ENCODE measurements around the gene MSL1. TPM values are rescaled to one million over a fixed set of nuclear protein-coding genes. Genes with fewer than 3 reads are reported as not detected.

MSL1 gene
- total and polyA plus RNA-seq, 2 of the 13 experiments (the other 11 are each of a cell fraction or from before 2014, with no cell fraction given) = 63.8 to 88.5 TPM

DNA sequence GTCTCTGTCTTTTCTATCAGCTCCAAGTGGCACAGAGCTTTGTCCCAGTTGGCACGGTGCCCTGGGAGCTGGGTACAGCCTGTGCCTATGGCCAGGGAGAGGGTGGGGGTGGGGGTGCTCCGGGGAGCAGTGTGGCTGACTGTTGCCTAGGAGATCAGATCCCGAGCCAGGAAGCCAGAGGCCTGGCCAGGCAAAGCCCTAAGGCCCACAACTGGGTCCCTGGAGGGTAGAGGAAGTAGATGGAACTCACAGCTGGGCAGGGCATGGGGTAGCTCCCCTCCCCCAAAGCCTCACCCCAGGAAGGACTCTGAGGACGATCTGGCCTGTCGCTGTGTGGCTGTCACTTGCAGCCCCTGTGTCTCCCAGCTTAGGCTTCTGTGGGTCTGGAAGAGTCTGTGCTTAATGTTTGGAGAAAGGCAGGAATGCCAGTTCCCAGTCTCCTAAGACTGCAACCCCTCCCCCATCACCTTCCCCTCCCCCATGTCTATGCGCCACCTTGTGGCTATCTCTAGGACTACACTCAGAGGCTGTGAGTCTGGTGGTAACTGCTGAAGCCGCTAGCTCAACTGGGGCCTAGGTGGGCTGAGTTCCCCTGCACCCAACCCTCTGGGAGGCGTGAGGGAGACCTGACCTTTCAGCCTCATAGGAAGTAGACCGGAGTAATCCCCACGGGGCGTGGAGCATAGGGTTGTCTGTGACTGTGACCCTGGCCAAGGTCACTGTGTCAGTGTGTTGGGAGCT lies 46.4 kb upstream of the MSL1 start (continued):
- TF ChIP-seq, protein P1, sequence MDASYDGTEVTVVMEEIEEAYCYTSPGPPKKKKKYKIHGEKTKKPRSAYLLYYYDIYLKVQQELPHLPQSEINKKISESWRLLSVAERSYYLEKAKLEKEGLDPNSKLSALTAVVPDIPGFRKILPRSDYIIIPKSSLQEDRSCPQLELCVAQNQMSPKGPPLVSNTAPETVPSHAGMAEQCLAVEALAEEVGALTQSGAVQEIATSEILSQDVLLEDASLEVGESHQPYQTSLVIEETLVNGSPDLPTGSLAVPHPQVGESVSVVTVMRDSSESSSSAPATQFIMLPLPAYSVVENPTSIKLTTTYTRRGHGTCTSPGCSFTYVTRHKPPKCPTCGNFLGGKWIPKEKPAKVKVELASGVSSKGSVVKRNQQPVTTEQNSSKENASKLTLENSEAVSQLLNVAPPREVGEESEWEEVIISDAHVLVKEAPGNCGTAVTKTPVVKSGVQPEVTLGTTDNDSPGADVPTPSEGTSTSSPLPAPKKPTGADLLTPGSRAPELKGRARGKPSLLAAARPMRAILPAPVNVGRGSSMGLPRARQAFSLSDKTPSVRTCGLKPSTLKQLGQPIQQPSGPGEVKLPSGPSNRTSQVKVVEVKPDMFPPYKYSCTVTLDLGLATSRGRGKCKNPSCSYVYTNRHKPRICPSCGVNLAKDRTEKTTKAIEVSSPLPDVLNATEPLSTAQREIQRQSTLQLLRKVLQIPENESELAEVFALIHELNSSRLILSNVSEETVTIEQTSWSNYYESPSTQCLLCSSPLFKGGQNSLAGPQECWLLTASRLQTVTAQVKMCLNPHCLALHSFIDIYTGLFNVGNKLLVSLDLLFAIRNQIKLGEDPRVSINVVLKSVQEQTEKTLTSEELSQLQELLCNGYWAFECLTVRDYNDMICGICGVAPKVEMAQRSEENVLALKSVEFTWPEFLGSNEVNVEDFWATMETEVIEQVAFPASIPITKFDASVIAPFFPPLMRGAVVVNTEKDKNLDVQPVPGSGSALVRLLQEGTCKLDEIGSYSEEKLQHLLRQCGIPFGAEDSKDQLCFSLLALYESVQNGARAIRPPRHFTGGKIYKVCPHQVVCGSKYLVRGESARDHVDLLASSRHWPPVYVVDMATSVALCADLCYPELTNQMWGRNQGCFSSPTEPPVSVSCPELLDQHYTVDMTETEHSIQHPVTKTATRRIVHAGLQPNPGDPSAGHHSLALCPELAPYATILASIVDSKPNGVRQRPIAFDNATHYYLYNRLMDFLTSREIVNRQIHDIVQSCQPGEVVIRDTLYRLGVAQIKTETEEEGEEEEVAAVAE (CRISPR knock-in tag; IDR thresholded peaks at IDR 0.05; ENCODE audit: borderline replicate concordance) = peak; percentile 65; the same call in 1 of the 2 replicates
- TF ChIP-seq ZNF235 (CRISPR knock-in tag; IDR thresholded peaks at IDR 0.05; ENCODE audit: borderline replicate concordance) = no peak
- no peak for TF ChIP-seq RNF2 (conservative IDR thresholded peaks at IDR 0.05; ENCODE audit: low read depth)
- TF ChIP-seq FOSL2 (CRISPR knock-in tag; IDR thresholded peaks at IDR 0.05) = peak; percentile 24; the same call in 1 of the 2 replicates
- TF ChIP-seq STAG1 (CRISPR knock-in tag; IDR thresholded peaks at IDR 0.05) = peak; percentile 56
- TF ChIP-seq RXRB (CRISPR knock-in tag; IDR thresholded peaks at IDR 0.05; ENCODE audit: borderline replicate concordance) = peak; percentile 60; the same call in 1 of the 2 replicates
- TF ChIP-seq, protein P2, sequence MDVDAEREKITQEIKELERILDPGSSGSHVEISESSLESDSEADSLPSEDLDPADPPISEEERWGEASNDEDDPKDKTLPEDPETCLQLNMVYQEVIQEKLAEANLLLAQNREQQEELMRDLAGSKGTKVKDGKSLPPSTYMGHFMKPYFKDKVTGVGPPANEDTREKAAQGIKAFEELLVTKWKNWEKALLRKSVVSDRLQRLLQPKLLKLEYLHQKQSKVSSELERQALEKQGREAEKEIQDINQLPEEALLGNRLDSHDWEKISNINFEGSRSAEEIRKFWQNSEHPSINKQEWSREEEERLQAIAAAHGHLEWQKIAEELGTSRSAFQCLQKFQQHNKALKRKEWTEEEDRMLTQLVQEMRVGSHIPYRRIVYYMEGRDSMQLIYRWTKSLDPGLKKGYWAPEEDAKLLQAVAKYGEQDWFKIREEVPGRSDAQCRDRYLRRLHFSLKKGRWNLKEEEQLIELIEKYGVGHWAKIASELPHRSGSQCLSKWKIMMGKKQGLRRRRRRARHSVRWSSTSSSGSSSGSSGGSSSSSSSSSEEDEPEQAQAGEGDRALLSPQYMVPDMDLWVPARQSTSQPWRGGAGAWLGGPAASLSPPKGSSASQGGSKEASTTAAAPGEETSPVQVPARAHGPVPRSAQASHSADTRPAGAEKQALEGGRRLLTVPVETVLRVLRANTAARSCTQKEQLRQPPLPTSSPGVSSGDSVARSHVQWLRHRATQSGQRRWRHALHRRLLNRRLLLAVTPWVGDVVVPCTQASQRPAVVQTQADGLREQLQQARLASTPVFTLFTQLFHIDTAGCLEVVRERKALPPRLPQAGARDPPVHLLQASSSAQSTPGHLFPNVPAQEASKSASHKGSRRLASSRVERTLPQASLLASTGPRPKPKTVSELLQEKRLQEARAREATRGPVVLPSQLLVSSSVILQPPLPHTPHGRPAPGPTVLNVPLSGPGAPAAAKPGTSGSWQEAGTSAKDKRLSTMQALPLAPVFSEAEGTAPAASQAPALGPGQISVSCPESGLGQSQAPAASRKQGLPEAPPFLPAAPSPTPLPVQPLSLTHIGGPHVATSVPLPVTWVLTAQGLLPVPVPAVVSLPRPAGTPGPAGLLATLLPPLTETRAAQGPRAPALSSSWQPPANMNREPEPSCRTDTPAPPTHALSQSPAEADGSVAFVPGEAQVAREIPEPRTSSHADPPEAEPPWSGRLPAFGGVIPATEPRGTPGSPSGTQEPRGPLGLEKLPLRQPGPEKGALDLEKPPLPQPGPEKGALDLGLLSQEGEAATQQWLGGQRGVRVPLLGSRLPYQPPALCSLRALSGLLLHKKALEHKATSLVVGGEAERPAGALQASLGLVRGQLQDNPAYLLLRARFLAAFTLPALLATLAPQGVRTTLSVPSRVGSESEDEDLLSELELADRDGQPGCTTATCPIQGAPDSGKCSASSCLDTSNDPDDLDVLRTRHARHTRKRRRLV (CRISPR knock-in tag; IDR thresholded peaks at IDR 0.05) = no peak
- TF ChIP-seq ARNTL (CRISPR knock-in tag; IDR thresholded peaks at IDR 0.05) = peak; percentile 93
- no peak for TF ChIP-seq MED8 (CRISPR knock-in tag; IDR thresholded peaks at IDR 0.05; ENCODE audit: insufficient replicate concordance)
- TF ChIP-seq, protein P3, sequence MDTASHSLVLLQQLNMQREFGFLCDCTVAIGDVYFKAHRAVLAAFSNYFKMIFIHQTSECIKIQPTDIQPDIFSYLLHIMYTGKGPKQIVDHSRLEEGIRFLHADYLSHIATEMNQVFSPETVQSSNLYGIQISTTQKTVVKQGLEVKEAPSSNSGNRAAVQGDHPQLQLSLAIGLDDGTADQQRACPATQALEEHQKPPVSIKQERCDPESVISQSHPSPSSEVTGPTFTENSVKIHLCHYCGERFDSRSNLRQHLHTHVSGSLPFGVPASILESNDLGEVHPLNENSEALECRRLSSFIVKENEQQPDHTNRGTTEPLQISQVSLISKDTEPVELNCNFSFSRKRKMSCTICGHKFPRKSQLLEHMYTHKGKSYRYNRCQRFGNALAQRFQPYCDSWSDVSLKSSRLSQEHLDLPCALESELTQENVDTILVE (CRISPR knock-in tag; IDR thresholded peaks at IDR 0.05) = peak; percentile 62; the same call in 1 of the 2 replicates
- TF ChIP-seq ZNF792 (CRISPR knock-in tag; IDR thresholded peaks at IDR 0.05) = peak; percentile 30; the same call in 1 of the 2 replicates
- TF ChIP-seq, protein P4, sequence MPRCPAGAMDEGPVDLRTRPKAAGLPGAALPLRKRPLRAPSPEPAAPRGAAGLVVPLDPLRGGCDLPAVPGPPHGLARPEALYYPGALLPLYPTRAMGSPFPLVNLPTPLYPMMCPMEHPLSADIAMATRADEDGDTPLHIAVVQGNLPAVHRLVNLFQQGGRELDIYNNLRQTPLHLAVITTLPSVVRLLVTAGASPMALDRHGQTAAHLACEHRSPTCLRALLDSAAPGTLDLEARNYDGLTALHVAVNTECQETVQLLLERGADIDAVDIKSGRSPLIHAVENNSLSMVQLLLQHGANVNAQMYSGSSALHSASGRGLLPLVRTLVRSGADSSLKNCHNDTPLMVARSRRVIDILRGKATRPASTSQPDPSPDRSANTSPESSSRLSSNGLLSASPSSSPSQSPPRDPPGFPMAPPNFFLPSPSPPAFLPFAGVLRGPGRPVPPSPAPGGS (CRISPR knock-in tag; IDR thresholded peaks at IDR 0.05) = peak; percentile 53; the same call in 1 of the 2 replicates
- TF ChIP-seq FOXA3 (CRISPR knock-in tag; IDR thresholded peaks at IDR 0.05) = peak; percentile 41; the same call in 1 of the 2 replicates
- TF ChIP-seq SKI (IDR thresholded peaks at IDR 0.05; ENCODE audit: partially characterized antibody) = peak; percentile 91
- TF ChIP-seq ZNF460 (CRISPR knock-in tag; IDR thresholded peaks at IDR 0.05; ENCODE audit: borderline replicate concordance) = no peak
- no peak for TF ChIP-seq RBM39 (IDR thresholded peaks at IDR 0.05; ENCODE audit: low read depth, low read length, poor library complexity, severe bottlenecking)
- TF ChIP-seq ZSCAN22 (CRISPR knock-in tag; IDR thresholded peaks at IDR 0.05) = no peak
- TF ChIP-seq TAF1 (CRISPR knock-in tag; IDR thresholded peaks at IDR 0.05) = no peak
